CD4-positive, alpha-beta T cell treated with Interleukin-21 for 1 hour (primary cell): ENCODE results near the gene AAGAB.
"Not testable (repeated sequence)": the region's sequence is repeated elsewhere in the genome, so short reads cannot be mapped to it uniquely, and the experiment has no call there.

Source experiments
- DNase-seq: peaks from one replicate; pipeline ENCODE4 v3.0.0-alpha.2; 2020

Gene AAGAB

GRCh38 chr15:67253101-67253500 lies 1.4 kb downstream of the AAGAB start:
- DNase-seq: no peak

DNA sequence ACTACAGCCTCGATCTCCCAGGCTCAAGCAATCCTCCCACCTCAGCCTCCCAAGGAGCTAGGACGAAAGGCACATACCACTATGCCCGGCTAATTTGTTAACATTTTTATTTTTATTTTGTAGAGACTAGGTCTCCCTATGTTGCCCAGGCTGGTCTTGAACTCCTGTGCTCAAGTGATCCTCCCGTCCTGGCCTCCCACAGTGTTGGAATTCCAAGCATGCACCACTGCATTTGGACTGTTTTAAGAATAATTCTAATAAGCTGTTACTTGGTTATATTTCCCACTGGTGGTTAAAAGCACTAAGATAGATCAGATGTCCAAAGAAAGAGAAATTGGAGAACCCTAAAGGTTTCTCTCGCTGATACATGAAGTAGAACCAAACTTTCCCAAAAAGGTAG lies 3.1 kb downstream of the AAGAB start:
- no peak for DNase-seq

DNA sequence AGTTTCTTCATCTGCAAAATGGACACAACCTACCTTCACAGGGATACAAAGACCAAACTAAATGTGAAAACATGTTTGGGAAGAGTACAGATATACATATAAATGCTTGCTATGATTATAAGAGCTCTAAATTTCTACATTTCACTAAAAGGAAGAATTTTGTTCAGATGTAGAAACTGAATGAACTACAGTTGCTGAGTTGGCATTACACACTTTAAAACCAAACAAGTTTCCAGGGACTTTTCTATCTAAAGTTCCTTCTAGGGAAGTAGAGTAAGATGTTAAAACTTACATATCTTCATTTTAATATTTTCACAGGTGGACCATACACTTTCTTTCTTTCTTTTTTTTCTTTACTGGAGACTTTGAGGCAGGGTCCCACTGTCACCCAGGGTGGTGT lies 4.6 kb downstream of the AAGAB start:
- DNase-seq: no peak

DNA sequence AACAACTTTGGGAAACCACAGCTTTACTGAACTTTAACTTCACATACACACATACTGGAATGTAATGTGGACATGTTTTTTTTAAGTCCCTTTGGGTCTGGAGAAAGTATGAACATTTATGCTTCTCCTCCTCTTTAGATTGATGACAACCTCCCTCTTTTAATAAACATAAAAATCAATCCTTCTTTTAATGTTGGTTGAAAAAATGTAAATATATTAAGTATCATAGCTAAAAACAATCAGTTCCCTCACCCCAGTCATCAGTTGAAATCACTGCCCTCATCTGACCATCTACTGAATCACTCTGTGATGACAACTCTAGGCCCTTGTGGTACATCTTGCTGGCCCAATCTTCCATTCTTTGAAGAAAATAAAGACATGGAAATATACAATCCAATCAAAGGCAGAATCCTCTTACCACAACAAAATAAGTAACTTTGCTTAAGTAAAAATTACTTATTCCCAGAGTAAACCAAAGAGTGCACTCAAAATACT lies 6.4 kb downstream of the AAGAB start:
- DNase-seq: no peak

DNA sequence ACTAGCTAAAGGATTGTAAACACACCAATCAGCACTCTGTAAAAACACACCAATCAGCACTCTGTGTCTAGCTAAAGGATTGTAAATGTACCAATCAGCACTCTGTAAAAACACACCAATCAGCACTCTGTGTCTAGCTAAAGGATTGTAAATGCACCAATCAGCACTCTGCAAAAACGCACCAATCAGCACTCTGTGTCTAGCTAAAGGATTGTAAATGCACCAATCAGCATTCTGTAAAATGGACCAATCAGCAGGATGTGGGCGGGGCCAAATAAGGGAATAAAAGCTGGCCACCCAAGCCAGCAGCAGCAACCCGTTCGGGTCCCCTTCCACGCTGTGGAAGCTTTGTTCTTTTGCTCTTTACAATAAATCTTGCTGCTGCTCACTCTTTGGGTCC lies 7.9 kb downstream of the AAGAB start:
- not testable (repeated sequence) for DNase-seq

DNA sequence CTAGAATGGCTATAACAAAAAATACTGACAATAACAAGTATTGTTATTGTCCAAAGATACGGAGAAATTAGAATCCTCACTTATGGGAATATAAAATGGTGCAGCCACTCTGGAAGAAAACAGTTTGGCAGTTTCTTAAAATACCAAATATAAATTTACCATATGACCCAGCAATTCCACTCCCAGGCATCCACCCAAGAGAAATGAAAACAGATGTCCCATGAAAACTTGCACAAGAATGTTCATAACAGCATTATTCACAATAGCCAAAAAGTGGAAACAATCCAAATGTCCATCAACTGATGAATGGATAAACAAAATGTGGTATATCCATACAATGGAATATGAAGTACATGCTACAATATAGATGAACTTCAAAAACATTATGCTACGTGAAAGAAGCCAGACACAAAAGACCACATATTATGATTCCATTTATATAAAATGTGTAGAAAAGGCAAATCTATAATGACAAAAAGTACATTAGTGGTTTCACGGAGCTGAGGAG lies 9.4 kb downstream of the AAGAB start:
- DNase-seq: no peak

DNA sequence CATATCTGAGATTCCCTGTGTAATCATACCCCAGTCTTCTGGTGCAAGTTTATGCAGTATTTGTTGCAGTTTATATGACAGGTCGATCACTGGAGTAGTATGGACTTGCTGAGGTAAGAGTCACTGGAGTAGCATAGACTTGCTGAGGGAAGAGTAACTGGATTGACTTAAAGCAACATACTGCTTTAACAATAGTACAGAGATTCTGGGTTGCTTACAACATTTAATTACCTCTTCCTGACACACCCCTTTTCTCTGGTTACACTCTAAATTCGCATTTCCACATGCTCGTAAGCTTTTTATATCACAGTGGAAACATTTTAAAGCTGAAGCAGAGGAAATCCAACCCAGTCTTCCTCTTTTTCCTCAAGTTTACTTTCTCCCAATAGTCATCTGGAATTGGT lies 11.8 kb downstream of the AAGAB start:
- DNase-seq: no peak

- DNase-seq: peak; percentile 35
Measured at GRCh38 chr15:67241132-67241855, 13.2 kb downstream of the AAGAB start.

DNA sequence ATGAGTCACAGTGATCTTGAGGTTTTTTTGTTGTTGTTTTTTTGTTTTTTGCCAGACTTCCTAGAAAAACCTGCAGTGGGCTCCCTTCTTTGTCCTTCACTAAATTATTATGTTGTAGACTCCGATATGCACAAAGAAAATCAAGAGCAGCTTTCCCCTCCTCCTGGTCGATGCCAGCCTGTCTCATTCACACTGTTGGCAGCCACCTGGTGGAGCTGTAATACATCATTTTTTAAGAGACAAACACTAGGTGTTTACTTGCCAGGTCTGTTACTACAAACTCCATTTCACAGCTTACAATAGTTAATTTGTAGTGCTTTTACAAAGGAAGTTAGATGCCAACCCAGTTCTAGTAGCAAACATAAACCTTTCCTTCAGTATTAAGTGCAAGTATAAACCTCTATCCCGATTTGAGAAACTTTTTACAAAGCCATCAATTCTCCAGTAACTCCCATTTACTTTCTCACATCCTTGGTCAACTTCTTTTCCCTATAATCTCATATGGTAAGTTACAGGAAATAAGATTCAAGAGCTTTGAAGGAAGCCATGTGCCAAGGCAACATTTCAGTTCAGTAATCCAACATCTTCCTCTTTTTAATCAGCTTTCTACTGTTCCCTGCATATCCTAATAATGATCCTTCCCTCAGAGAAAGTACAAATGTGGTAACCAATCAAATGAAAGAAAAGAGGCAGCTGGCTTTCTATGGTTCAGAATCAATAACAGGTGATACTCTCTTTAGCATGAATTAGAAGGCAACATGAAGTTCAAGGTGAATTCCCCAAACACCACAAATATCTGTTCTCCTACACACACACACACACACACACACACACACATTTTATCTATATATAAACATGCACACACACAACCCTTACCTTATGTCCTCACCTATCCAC lies 14.0 kb downstream of the AAGAB start:
- DNase-seq: peak; percentile 56

DNA sequence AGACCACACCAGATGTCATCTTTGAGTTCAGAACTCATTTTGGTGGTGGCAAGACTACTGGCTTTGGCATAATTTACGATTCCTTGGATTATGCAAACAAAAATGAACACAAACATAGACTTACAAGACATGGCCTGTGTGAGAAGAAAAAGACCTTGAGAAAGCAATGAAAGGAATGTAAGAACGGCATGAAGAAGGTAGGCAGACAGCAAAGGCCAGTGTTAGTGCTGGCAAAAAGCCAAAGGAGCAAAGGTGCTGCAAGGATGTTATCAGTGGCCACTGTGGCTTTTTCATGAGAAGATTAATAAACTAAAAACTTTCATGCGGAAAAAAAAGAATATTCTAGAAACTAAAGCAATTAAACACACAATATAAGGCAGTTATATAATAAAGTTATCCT lies 21.9 kb downstream of the AAGAB start:
- no peak for DNase-seq

- no peak for DNase-seq
Measured at GRCh38 chr15:67230504-67230903, 24.0 kb downstream of the AAGAB start.

- DNase-seq: no peak
Measured at GRCh38 chr15:67228286-67228685, 26.2 kb downstream of the AAGAB start.

- DNase-seq: no peak
Measured at GRCh38 chr15:67227846-67228245, 26.6 kb downstream of the AAGAB start.

DNA sequence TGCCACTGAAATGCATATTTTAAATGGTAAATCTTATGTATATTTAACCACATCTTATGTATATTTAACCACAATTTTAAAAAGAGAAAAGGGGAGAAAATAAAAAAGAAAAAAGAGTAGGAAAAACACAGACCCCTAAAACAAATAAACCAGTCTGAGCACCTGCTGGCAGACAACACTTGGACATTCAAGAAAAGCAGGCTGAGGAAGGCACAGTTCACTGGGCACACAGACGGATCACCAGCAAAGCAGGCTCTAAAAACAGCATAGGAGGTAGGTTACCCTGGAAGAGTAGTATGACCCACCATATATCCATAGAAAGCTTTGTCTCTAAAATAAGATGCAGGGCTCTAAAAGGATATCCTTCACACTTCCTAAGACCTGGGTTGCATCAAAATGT lies 27.0 kb downstream of the AAGAB start:
- no peak for DNase-seq

DNA sequence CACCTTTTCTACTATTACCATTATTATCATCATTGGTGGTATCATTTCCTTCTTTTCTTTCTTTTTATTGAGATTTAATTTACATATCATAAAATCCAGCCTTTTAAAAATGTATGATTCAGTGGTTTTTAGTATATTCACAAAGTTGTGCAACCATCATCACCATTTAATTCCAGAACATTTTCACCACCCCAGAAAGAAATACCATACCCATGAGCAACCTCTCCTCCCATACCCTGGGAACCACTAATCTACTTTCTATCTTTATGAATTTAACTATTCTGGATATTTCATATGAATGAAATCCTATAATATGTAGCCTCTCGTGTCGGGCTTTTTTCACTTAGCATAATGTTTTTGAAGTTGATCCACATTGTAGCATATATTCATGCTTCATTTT lies 29.1 kb downstream of the AAGAB start:
- no peak for DNase-seq

GRCh38 chr15:67224889-67225288 lies 29.6 kb downstream of the AAGAB start:
- DNase-seq: no peak

DNA sequence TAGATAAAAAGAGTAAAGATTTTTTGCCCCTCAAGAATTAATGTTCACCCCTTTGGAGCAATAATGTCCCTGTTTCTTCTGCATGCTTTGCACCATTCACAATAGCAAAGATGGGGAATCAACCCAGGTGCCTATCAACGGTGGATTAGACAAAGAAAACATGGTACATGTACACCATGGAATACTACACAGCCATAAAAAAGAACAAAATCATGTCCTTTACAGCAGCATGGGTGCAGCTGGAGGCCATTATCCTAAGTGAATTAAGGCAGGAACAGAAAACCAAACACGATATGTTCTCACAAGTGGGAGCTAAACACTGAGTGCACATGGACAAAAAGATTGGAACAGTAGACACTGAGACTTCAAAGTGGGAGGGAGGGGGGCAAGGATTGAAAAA lies 35.2 kb downstream of the AAGAB start:
- DNase-seq: no peak

DNA sequence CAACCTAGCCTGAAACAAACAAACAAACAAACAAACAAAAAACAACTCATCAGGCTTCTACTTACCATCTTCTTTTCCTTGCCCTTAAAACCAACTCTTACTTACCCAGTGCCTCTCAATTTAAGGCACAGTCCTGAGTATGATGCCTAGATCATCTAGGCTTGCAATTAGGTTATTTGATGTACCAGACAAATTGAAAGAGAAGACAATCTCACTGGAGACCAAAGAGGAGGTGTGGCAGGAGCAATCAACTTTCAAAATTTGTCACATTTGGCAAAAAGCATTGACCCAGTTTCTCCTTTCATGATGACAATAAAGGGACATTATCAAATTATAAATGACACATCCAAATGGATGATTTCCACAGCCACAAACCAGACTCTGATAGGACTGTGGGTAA lies 36.0 kb downstream of the AAGAB start:
- DNase-seq: no peak

DNA sequence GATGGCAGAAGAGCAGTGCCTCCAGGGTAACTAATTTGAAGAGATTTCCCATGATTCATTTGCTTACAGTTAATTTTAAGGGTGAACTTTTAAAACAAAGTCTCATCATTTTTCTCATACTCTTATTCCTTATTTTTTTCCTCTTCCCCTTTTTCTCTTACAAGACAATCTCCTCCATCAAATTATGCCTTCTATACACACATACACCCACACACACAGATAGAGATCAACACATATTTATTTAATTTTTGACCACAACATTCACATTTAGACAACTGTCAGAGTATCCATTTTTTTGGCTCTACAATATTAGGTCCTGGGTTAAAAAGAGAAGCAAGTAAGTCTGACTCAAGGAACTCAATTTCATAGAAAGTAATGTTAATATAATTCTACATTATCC lies 37.6 kb downstream of the AAGAB start:
- no peak for DNase-seq

GRCh38 chr15:67215102-67215501 lies 39.4 kb downstream of the AAGAB start:
- DNase-seq: no peak

DNA sequence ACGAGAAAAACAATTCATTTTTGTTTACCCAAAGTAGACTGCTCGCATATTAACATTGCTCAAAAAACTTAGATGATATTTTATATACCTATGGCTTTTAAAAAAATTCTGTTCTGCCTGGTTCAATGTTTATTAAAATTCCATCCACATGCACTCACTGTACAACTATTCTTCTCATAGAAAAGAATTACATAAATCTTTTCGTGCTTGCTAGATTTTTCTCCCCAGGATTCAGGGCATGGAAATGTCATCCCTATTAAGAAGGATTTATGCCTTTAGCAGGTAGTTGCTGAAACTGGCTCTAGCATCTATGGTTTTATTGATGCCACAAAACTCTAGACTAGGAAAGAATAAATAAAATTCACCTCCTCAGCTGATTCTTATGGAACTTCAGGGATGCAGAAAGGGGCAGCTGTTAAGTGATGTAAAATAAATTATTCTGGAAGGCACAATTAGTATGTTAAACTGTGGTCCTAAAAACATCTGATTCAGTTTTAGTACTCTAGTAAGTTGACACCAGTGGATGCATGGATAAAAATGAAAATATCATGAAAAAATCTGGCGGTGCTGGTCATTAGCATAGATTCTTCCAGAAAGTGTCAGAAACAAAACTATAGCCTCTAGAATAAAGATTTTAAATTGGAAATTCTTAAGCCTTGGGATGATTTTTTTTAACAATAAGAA lies 41.6 kb downstream of the AAGAB start:
- no peak for DNase-seq

DNA sequence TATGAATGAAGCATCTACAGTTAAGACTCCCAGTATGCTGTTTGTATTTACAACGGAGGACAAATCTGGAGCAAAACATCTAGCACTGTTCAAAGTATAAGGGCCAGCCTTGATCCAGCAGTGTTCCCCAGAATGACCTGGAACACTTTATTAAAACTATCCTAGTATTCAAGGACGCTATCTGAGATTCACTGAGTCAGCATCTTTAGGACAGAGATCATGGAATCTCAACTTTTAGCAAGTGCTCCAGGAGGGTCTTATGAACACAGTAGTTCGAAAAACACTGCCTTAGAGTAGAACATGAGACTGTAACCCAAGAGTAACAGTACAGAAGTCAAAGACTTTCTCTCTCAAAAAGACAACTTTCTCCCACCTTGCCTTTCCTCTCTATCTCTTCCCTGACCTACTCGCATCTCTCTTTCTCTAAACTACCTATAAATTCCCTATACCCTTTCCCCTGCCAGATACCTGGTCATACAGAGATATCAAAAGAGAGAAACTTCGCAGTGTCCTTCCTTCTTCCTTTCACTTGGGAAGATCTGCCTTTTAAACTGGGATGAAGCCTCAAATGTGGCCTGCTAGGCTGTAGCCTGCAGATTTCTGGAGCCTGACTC lies 43.8 kb downstream of the AAGAB start:
- DNase-seq: no peak

DNA sequence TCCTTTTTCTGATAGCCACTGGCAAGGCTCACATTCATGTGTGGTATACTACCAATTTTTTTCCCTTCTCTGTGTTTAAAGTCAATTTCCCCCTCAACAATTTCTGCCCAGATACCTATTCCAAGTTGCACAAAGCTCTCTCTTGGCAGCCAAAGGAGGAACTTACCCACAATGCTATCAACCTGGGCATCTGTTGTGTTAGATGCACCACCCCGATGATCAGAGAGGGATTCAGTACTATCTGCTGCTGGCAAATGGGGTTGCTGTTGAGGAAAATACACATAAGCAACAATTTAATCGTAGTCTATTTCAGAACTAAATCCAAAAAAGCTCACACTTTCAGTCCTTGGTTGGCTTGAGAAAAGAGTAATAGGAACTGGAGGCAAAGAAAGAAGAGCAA lies 46.1 kb downstream of the AAGAB start:
- no peak for DNase-seq
